SU-DHL-6 (cell line): ENCODE results near the gene CEP350.

ENCODE experiments used
- H2AFZ ChIP-seq: fragments of 200-600 bp; sonication (generic); 2 replicates; pipeline ENCODE4 v1.6.1; 2014; ENCODE audit warnings: low read depth, mild to moderate bottlenecking, moderate library complexity, mixed read lengths, antibody characterized with exemption, low read length; ENCODE audit not compliant: severe bottlenecking
- H3F3A ChIP-seq: fragments of 200-600 bp; shearing (Covaris generic); 2 replicates; pipeline ENCODE4 v1.6.0; 2016; ENCODE audit warnings: antibody characterized with exemption, mild to moderate bottlenecking; ENCODE audit not compliant: insufficient read depth
- H3K27ac ChIP-seq: fragments of 200-600 bp; sonication (generic); 2 replicates; pipeline ENCODE4 v1.5.1; 2016; ENCODE audit warnings: low read depth, mild to moderate bottlenecking, low read length, moderate library complexity, mixed read lengths
- H3K27me3 ChIP-seq: fragments of 200-600 bp; sonication (generic), shearing (Covaris generic); 2 replicates; pipeline ENCODE4 v1.6.0; 2014; ENCODE audit warnings: mild to moderate bottlenecking, low read length
- H3K36me3 ChIP-seq: fragments of 200-600 bp; sonication (generic); 2 replicates; pipeline ENCODE4 v1.6.1; 2014; ENCODE audit warnings: mild to moderate bottlenecking, low read length, mixed read lengths
- H3K4me2 ChIP-seq: fragments of 300-600, 200-600 bp; shearing (Covaris generic), sonication (generic); 2 replicates; pipeline ENCODE4 v1.6.0; 2014; ENCODE audit warnings: low read length, low read depth, mild to moderate bottlenecking; ENCODE audit not compliant: poor library complexity, severe bottlenecking
- H3K4me3 ChIP-seq: fragments of 200-600 bp; sonication (generic); 2 replicates; pipeline ENCODE4 v1.5.1; 2014; ENCODE audit warnings: antibody characterized with exemption, low read length, mild to moderate bottlenecking, mixed read lengths; ENCODE audit not compliant: insufficient read depth, poor library complexity, severe bottlenecking
- H3K79me2 ChIP-seq: fragments of 200-600 bp; sonication (generic); 2 replicates; pipeline ENCODE4 v1.6.1; 2014; ENCODE audit warnings: mild to moderate bottlenecking, low read length, moderate library complexity; ENCODE audit not compliant: insufficient read depth
- H3K9ac ChIP-seq: fragments of 200-600 bp; sonication (generic); 2 replicates; pipeline ENCODE4 v1.7.0; 2014; ENCODE audit warnings: mild to moderate bottlenecking, low read length
- H3K9me2 ChIP-seq: fragments of 200-600 bp; sonication (generic); replicated peaks from 2 replicates; pipeline ENCODE4 v1.6.1; 2014; ENCODE audit warnings: low read length; ENCODE audit not compliant: insufficient read depth
- H3K9me3 ChIP-seq: fragments of 200-600 bp; sonication (generic); 2 replicates; pipeline ENCODE4 v1.6.1; 2014; ENCODE audit warnings: low read length, mixed read lengths; ENCODE audit not compliant: insufficient read depth
- H4K20me1 ChIP-seq: fragments of 200-600 bp; sonication (generic); 2 replicates; pipeline ENCODE4 v1.6.1; 2014; ENCODE audit warnings: low read depth, mild to moderate bottlenecking, antibody characterized with exemption, low read length, moderate library complexity, mixed read lengths
- EZH2phosphoT487 ChIP-seq: fragments of 200-600 bp; sonication (generic), shearing (Covaris generic); conservative IDR thresholded peaks from 2 replicates; pipeline ENCODE4 v1.6.1; 2018; ENCODE audit warnings: mild to moderate bottlenecking, antibody characterized with exemption, low read length, moderate library complexity, mixed read lengths
- TF ChIP-seq, protein P1 (sequence below): fragments of 200-600 bp; sonication (generic); IDR thresholded peaks from one replicate; pipeline ENCODE4 v1.5.1; 2017; ENCODE audit warnings: antibody characterized with exemption, mild to moderate bottlenecking, low read length, moderate library complexity; ENCODE audit not compliant: insufficient read depth, poor library complexity, severe bottlenecking

The CEP350 gene

DNA sequence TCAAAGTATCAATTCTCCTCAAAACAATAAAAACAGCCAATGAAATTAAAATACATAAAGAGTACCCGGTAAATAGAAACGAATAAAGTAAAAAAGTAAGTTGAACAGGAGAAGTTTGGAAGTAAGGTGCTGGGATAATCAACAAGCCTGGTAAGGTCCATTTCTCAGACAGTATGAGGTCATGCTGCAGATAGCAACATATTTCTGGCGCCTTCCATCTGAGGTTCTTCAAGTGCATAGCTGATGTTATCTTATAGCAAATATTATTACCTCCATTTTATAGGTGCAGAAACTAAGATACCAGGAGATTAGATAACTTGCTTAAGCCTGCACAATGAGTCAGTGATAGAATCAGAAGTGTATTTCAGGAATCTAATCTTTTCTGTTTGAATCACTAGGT is 23.7 kb upstream of the CEP350 start:
- Histone ChIP-seq H3K9me3 (no peaks in the 10 kb centered on the region), H3K4me2 (no peak overlapping the region), H4K20me1 (no peaks in the 10 kb centered on the region), H3K9me2 (no peaks in the 10 kb centered on the region), H2AFZ (no peak overlapping the region), H3K79me2 (no peaks in the 10 kb centered on the region), H3K27ac (no peak overlapping the region), H3K27me3 (no peaks in the 10 kb centered on the region), H3K4me3 (no peak overlapping the region), H3F3A (no peaks in the 10 kb centered on the region), H3K36me3 (no peaks in the 10 kb centered on the region), H3K9ac (no peak overlapping the region)
- no peak for TF ChIP-seq EZH2phosphoT487
- TF ChIP-seq, protein P1, sequence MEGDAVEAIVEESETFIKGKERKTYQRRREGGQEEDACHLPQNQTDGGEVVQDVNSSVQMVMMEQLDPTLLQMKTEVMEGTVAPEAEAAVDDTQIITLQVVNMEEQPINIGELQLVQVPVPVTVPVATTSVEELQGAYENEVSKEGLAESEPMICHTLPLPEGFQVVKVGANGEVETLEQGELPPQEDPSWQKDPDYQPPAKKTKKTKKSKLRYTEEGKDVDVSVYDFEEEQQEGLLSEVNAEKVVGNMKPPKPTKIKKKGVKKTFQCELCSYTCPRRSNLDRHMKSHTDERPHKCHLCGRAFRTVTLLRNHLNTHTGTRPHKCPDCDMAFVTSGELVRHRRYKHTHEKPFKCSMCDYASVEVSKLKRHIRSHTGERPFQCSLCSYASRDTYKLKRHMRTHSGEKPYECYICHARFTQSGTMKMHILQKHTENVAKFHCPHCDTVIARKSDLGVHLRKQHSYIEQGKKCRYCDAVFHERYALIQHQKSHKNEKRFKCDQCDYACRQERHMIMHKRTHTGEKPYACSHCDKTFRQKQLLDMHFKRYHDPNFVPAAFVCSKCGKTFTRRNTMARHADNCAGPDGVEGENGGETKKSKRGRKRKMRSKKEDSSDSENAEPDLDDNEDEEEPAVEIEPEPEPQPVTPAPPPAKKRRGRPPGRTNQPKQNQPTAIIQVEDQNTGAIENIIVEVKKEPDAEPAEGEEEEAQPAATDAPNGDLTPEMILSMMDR, result no peak

DNA sequence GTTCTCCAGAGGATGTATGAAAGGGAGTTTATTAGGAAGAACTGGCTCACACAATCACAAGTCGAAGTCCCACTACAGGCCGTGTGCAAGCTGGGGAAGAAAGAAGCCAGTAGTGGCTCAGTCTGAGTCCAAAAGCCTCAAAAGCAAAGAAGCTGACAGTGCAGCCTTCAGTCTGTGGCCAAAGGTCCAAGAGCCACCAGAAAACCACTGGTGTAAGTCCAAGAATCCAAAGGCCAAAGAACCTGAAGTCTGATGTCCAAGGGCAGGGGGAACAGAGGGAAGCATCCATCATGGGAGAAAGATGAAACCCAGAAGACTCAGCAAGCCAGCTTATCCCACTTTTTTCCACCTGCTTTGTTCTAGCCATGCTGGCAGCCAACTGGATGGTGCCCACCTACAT is 21.4 kb upstream of the CEP350 start:
- TF ChIP-seq EZH2phosphoT487, result no peak
- TF ChIP-seq, protein P1, result no peak

DNA sequence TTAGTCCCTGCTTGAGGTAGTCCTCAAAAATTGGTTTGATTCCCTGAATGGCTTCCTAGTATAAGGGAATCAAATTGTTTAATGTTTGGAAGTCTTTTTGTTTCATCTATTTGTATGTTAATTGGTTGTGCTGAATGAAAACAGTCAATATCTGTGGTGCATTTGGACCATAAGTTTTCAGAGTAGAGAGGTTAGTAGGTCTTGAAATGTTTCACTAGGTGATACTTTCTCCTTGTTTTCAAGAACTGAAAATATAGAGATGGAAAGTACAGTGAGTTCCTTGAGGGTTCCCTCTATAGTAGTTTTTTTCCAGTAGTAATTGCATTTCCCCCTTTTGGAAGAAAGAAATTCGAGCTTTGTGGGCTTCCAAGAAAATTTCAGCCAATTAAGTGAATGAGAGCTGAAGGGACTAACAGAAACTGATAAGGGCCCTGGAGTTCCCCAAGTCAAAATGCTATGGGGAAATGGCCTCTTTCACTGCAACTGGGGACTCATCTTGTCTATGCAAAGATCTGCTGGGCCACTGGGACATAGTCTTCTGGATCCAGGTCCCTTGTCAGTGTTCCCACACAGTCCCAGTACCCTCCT is 18.6 kb upstream of the CEP350 start:
- Histone ChIP-seq H3K79me2 (no peaks in the 10 kb centered on the region), H3K9me2 (no peaks in the 10 kb centered on the region), H2AFZ (no peak overlapping the region), H3F3A (no peaks in the 10 kb centered on the region), H3K27me3 (no peaks in the 10 kb centered on the region), H3K4me2 (no peak overlapping the region), H3K4me3 (no peak overlapping the region), H3K36me3 (no peaks in the 10 kb centered on the region), H3K27ac (no peak overlapping the region), H3K9ac (no peak overlapping the region), H3K9me3 (no peaks in the 10 kb centered on the region), H4K20me1 (no peaks in the 10 kb centered on the region)
- no peak for TF ChIP-seq EZH2phosphoT487
- TF ChIP-seq, protein P1, result no peak

More for the DNA sequence above, 21.4 kb upstream of the CEP350 start:
- H4K20me1 ChIP-seq, result no peaks in the 10 kb centered on the region
- no peaks in the 10 kb centered on the region for H3K9me3 ChIP-seq
- no peak overlapping the region for H3K9ac ChIP-seq
- H3K27me3 ChIP-seq, result no peaks in the 10 kb centered on the region
- no peak overlapping the region for H3K27ac ChIP-seq
- H2AFZ ChIP-seq, result no peak overlapping the region
- H3K9me2 ChIP-seq, result no peaks in the 10 kb centered on the region
- no peaks in the 10 kb centered on the region for H3K36me3 ChIP-seq
- H3F3A ChIP-seq, result no peaks in the 10 kb centered on the region
- H3K4me3 ChIP-seq, result no peak overlapping the region
- no peak overlapping the region for H3K4me2 ChIP-seq
- no peaks in the 10 kb centered on the region for H3K79me2 ChIP-seq
